ENCODE data around the gene SPECC1. TPM values are rescaled to one million over a fixed set of nuclear protein-coding genes. Genes with fewer than 3 reads are reported as not detected.

The SPECC1 gene
- total and polyA plus RNA-seq, 2 donors (not counting 3 experiments of a cell fraction or from before 2014, with no cell fraction given), result 5.3 to 20.4 TPM

DNA sequence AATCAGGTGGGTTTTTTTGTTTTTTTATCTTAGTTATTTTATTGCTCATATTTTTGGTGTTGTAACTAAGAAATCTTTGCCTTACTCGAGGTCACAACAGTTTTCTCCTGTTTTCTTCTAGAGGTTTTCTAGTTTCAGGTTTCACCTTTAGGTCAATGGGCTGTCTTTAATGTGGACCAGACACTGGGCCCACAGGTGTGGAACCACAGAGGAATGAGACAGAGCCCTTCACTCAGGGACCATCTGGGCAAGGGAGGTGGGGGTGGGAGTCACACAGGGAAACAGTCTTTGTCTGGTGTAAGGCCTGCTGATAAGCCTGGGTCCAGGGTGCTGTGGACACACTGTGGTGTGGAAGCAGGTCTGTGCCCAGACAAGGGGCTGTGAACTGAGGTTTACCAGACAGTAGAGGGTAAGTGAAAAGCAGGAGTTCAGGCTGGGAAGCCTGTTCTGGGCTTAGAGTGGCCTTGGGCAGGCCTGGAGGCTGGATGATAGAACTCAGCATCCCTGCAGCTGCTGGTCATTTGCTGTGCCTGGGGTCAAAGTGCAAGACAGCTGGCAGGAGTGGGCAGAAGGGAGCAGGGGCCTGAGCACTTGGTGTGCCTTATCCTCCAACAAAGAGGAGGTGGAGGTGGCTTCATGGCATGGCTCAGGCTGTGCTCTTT, 75.6 kb downstream of the SPECC1 start:
- Histone ChIP-seq H3K9me1 (replicated peaks; ENCODE audit: control insufficient read depth, extremely low read depth, insufficient read depth, low read length) (no peaks in the 10 kb centered on the region), H3K36me3 (ENCODE audit: control insufficient read depth in 2 of 2, extremely low read depth in 1 of 2, insufficient read depth in 2 of 2, low read length in 2 of 2) (no peaks in the 10 kb centered on the region), H3K9ac (replicated peaks; ENCODE audit: extremely low read depth, insufficient read depth, low read length) (no peak overlapping the region), H3K4me3 (replicated peaks in 1 of 3; ENCODE audit: insufficient read depth in 1 of 3, low read depth in 1 of 3, low read length in 3 of 3) (no peak overlapping the region), H3K27ac (ENCODE audit: insufficient read depth, low read depth, low read length) (no peak overlapping the region), H3K4me2 (ENCODE audit: insufficient read depth, low read length) (no peak overlapping the region), H3K9me3 (replicated peaks; ENCODE audit: control insufficient read depth, insufficient read depth, low read length) (no peaks in the 10 kb centered on the region), H3K79me2 (ENCODE audit: control insufficient read depth, insufficient read depth, low read length) (no peaks in the 10 kb centered on the region), H3K4me1 (ENCODE audit: control insufficient read depth, extremely low read depth, insufficient read depth, low read length) (no peaks in the 10 kb centered on the region), H2AFZ (ENCODE audit: low read depth, low read length) (no peak overlapping the region), H3K27me3 (ENCODE audit: control insufficient read depth in 2 of 2, insufficient read depth in 2 of 2, low read length in 2 of 2) (no peaks in the 10 kb centered on the region), H4K20me1 (replicated peaks; ENCODE audit: control insufficient read depth, extremely low read depth, insufficient read depth, low read length) (no peaks in the 10 kb centered on the region)
- CTCF ChIA-PET, result no interaction called here
- dilution Hi-C loops (cut with MboI; ENCODE audit: extremely low pct_ligation_motif_present, low sequenced_read_pairs) (no loop called here), intact Hi-C loops (cut with micrococcal nuclease) (no loop called here)
- POLR2A ChIA-PET, result no interaction called here
- TF ChIP-seq, protein P1, sequence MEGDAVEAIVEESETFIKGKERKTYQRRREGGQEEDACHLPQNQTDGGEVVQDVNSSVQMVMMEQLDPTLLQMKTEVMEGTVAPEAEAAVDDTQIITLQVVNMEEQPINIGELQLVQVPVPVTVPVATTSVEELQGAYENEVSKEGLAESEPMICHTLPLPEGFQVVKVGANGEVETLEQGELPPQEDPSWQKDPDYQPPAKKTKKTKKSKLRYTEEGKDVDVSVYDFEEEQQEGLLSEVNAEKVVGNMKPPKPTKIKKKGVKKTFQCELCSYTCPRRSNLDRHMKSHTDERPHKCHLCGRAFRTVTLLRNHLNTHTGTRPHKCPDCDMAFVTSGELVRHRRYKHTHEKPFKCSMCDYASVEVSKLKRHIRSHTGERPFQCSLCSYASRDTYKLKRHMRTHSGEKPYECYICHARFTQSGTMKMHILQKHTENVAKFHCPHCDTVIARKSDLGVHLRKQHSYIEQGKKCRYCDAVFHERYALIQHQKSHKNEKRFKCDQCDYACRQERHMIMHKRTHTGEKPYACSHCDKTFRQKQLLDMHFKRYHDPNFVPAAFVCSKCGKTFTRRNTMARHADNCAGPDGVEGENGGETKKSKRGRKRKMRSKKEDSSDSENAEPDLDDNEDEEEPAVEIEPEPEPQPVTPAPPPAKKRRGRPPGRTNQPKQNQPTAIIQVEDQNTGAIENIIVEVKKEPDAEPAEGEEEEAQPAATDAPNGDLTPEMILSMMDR (IDR thresholded peaks at IDR 0.05; ENCODE audit: extremely low read depth in 1 of 2, insufficient read depth in 1 of 2, low read depth in 1 of 2, low read length in 2 of 2), result no peak
- no peak for TF ChIP-seq FOS (IDR thresholded peaks at IDR 0.05; ENCODE audit: borderline replicate concordance, insufficient read depth, low read length)
- TF ChIP-seq POLR2AphosphoS5 (IDR thresholded peaks at IDR 0.05; ENCODE audit: insufficient read depth, low read depth, low read length), result no peak
- FAIRE-seq (no peak), DNase-seq (ENCODE audit: low read depth, low spot score) (no peak)
- no TSS peak for BruUV-seq (replicated peaks)

DNA sequence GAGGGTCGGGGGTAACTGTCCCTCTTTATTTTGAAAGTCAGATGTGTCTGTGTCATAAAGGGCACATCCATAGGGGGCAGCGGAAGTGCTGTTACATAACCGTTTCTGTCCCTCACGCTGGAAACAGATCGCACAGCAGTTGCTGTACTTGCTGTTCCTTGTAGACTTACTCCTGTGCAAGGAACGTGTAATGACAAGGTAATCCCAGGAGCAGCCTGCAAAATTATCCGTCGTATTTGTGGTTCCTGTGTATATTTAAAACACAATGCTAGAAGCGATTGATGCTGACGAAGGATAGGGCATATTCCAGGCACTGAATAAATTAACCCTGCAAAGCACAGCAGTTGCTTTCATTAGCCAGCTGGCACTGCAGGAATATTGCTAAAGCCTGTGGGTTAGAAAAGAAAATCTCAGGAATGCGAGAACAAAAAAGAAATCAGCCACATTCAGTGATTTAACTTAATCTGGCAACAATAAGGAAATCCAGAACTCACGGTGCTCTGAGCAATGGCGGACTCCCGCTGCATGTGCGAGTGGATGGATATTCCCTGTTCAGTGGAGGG, 76.2 kb downstream of the SPECC1 start:
- no peak overlapping the region for H2AFZ ChIP-seq (ENCODE audit: low read depth, low read length)
- intact Hi-C loops (cut with micrococcal nuclease) (no loop called here), dilution Hi-C loops (cut with MboI; ENCODE audit: extremely low pct_ligation_motif_present, low sequenced_read_pairs) (no loop called here)
- H4K20me1 ChIP-seq (replicated peaks; ENCODE audit: control insufficient read depth, extremely low read depth, insufficient read depth, low read length), result no peaks in the 10 kb centered on the region
- no peak overlapping the region for H3K9ac ChIP-seq (replicated peaks; ENCODE audit: extremely low read depth, insufficient read depth, low read length)
- H3K4me1 ChIP-seq (ENCODE audit: control insufficient read depth, extremely low read depth, insufficient read depth, low read length), result no peaks in the 10 kb centered on the region
- no peaks in the 10 kb centered on the region for H3K9me1 ChIP-seq (replicated peaks; ENCODE audit: control insufficient read depth, extremely low read depth, insufficient read depth, low read length)
- FAIRE-seq (no peak), DNase-seq (ENCODE audit: low read depth, low spot score) (no peak)
- no peaks in the 10 kb centered on the region for H3K79me2 ChIP-seq (ENCODE audit: control insufficient read depth, insufficient read depth, low read length)
- H3K9me3 ChIP-seq (replicated peaks; ENCODE audit: control insufficient read depth, insufficient read depth, low read length), result no peaks in the 10 kb centered on the region
- no peak overlapping the region for H3K4me3 ChIP-seq (replicated peaks in 1 of 3; ENCODE audit: insufficient read depth in 1 of 3, low read depth in 1 of 3, low read length in 3 of 3)
- no peaks in the 10 kb centered on the region for H3K27me3 ChIP-seq (ENCODE audit: control insufficient read depth in 2 of 2, insufficient read depth in 2 of 2, low read length in 2 of 2)
- no TSS peak for BruUV-seq (replicated peaks)
- CTCF ChIA-PET, result no interaction called here
- no peak overlapping the region for H3K4me2 ChIP-seq (ENCODE audit: insufficient read depth, low read length)
- no peaks in the 10 kb centered on the region for H3K36me3 ChIP-seq (ENCODE audit: control insufficient read depth in 2 of 2, extremely low read depth in 1 of 2, insufficient read depth in 2 of 2, low read length in 2 of 2)
- no peak overlapping the region for H3K27ac ChIP-seq (ENCODE audit: insufficient read depth, low read depth, low read length)
- TF ChIP-seq, protein P1 (IDR thresholded peaks at IDR 0.05; ENCODE audit: extremely low read depth in 1 of 2, insufficient read depth in 1 of 2, low read depth in 1 of 2, low read length in 2 of 2), result no peak
- POLR2A ChIA-PET, result no interaction called here
